Measurements from ENCODE around the gene ATXN7L1.
"Not testable (repeated sequence)": the region's sequence is repeated elsewhere in the genome, so short reads cannot be mapped to it uniquely, and the experiment has no call there.

The ATXN7L1 gene

GRCh38 chr7:105853931-105854419, 22.4 kb downstream of the ATXN7L1 start:
- no peak for FAIRE-seq
- TF ChIP-seq TAF1 (IDR thresholded peaks at IDR 0.05; ENCODE audit: borderline replicate concordance, low read depth, low read length) (no peak), POLR2A (IDR thresholded peaks at IDR 0.05; ENCODE audit: low read depth, low read length) (no peak), POLR2AphosphoS5 (IDR thresholded peaks at IDR 0.05; ENCODE audit: low read depth, low read length) (no peak)
- DNase-seq (ENCODE audit: insufficient read length): no peak

DNA sequence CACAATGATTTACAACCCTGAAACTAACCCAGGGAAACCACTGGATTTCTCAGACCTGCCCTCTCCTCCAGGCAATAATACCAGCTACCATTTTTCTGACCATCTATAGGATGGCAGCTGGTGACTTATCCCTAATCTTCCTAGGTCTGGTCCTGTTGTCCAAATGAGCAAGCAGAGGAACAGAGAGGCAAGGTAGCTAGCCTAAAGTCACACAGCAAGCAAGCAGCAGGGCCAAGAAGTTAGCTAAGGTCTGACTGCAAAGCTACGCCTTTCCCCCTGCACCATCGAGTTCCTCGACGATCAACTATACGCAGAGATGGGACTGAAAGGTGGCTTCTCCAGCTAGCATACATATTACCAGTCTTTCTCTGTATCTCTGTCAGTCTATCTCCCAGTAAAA, 25.3 kb downstream of the ATXN7L1 start:
- no peak for TF ChIP-seq TAF1 (IDR thresholded peaks at IDR 0.05; ENCODE audit: borderline replicate concordance, low read depth, low read length)
- no peak for DNase-seq (ENCODE audit: insufficient read length)
- no peak for FAIRE-seq

DNA sequence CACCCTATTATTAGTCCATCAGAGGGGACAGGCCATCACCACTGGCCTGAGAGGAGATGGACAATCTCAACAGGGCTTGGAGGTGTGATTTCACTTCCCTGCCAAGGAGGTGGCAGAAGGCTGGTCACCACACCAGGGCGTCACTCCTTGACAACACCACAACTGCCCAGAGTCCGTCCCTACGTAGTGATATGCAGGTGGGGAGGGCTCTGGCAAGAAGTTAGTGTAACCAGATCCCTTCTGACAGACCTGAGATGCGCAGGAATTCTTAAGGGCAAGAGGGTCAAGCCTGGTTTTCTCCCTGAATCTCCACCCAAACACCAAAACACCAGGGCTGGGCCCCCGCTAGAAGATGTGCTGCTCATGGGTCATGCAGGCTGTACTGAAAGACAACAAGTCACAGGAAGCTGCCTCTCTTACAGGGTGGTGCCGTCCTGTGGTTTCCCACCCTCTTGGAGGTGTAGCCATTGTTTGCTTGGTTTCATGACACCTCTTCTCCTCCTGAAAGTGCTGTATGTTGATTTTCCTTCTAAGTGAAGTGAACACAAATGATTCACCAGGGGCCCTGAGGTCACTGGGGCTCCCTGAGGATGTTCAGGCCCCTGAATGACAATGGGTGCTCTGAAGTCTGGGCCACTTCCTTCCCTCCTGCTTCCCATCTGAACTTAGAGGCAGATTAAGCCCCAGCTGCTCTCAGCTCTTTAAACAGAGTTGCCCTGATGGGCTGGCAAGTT, 27.1 kb downstream of the ATXN7L1 start:
- TF ChIP-seq POLR2AphosphoS5 (IDR thresholded peaks at IDR 0.05; ENCODE audit: low read depth, low read length): no peak
- no peak for TF ChIP-seq TAF1 (IDR thresholded peaks at IDR 0.05; ENCODE audit: borderline replicate concordance, low read depth, low read length)
- TF ChIP-seq POLR2A (IDR thresholded peaks at IDR 0.05; ENCODE audit: low read depth, low read length): no peak
- no peak for DNase-seq (ENCODE audit: insufficient read length)
- no peak for FAIRE-seq

DNA sequence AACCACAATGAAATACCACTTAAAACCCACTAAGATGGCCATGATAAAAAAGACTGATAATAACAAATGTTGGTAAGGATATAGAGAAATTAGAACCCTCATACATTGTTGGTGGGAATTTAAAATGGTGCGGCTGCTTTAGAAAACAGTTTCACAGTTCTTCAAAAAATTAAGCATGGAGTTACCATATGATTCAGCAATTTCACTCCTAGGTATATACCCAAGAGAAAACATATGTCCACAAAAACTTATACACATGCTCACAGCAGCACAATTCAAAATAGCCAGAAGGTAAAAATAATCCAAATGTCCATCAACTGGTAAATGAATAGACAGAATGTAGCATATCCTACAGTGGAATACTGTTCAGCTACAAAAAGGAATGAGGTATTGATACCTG, 30.0 kb downstream of the ATXN7L1 start:
- no peak for DNase-seq (ENCODE audit: insufficient read length)
- FAIRE-seq: no peak
- TF ChIP-seq POLR2AphosphoS5 (IDR thresholded peaks at IDR 0.05; ENCODE audit: low read depth, low read length) (no peak), TAF1 (IDR thresholded peaks at IDR 0.05; ENCODE audit: borderline replicate concordance, low read depth, low read length) (no peak), POLR2A (IDR thresholded peaks at IDR 0.05; ENCODE audit: low read depth, low read length) (no peak)

DNA sequence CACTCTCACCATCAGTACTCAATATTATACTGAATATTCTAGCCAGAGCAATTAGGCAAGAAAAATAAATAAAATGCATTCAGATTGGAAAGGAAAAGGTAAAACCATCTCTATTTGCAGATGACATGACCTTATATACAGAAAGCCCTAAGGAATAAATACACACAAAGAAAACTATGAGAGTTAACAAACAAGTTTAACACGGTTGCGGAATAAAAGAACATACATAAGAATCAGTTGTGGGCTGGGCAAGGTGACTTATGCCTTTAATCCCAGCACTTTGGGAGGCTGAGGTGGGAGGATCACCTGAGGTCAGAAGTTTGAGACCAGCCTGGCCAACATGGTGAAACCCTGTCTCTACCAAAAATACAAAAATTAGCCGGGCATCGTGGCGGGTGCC, 31.7 kb downstream of the ATXN7L1 start:
- not testable (repeated sequence) for FAIRE-seq; DNase-seq (ENCODE audit: insufficient read length)

DNA sequence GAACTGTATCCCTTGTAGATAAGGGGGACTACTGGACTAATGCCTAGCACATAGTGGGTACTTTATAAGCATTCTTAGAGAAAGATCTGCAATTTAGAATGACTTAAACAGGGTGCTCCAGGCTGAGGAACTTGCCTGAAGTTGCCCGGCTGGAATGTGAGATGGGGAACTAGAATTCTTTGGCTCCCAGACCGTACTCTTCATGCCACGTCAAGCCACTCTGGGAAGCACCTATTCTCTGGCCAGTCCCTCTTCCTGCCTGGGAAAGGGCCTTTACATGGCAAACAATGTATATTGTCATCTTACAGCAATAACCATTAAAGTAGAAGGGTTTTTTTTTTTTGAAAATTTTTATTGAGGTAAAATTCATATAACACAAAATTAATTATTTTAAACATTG, 34.5 kb downstream of the ATXN7L1 start:
- no peak for DNase-seq (ENCODE audit: insufficient read length)
- no peak for TF ChIP-seq POLR2AphosphoS5 (IDR thresholded peaks at IDR 0.05; ENCODE audit: low read depth, low read length)
- no peak for TF ChIP-seq POLR2A (IDR thresholded peaks at IDR 0.05; ENCODE audit: low read depth, low read length)
- no peak for TF ChIP-seq TAF1 (IDR thresholded peaks at IDR 0.05; ENCODE audit: borderline replicate concordance, low read depth, low read length)
- no peak for FAIRE-seq

- DNase-seq (ENCODE audit: insufficient read length) (no peak), FAIRE-seq (no peak)
- TF ChIP-seq POLR2AphosphoS5 (IDR thresholded peaks at IDR 0.05; ENCODE audit: low read depth, low read length) (no peak), TAF1 (IDR thresholded peaks at IDR 0.05; ENCODE audit: borderline replicate concordance, low read depth, low read length) (no peak), POLR2A (IDR thresholded peaks at IDR 0.05; ENCODE audit: low read depth, low read length) (no peak)
Measured at GRCh38 chr7:105840981-105841749, 35.2 kb downstream of the ATXN7L1 start.

DNA sequence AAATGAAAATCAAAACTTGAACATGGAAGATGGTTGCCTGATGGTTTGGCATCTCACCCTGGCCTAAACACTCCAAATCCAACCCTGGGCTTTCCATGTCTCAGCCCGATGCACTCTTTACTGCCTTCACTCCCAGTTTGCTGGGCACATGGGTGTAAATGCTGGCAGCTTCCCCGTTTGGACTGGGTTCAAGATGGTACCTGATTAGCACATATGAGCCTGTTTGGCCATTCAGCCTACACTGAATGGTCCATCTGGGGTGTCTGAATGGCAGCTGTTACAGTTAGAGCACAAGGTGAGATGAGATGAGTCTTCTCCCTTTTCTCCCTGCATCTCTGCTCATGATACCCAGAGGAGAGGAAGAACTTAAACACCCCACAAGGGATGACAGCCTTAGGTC, 37.1 kb downstream of the ATXN7L1 start:
- DNase-seq (ENCODE audit: insufficient read length) (no peak), FAIRE-seq (no peak)
- TF ChIP-seq POLR2A (IDR thresholded peaks at IDR 0.05; ENCODE audit: low read depth, low read length): no peak
- no peak for TF ChIP-seq POLR2AphosphoS5 (IDR thresholded peaks at IDR 0.05; ENCODE audit: low read depth, low read length)
- no peak for TF ChIP-seq TAF1 (IDR thresholded peaks at IDR 0.05; ENCODE audit: borderline replicate concordance, low read depth, low read length)

DNA sequence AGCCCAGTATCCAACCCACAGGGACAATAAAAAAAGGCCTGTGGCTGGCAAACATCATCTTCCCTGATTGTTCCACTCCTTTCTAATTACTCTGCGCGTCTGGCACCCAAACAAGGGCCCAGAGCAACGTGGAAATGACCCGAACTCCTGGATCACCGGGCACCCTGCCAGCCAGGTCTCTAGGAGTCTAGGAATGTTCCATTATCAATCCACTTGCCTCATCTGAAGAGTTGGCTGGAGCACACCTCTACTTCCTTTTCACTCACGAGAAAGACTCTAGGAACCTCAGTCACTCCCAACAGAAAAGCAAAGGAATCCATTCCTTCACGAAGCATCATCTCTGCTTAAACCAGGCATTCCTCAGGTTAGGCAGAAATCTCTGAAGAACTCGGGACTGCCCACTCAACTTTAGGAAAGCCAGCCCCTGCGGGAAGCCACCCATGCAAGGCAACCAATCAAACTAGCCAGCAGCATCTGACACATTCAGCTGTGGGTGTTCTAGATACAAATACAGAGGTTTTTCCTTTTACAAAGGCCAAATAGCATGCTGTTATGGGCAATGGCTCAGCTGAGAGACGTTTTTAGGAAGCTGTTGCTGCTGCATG, 37.7 kb downstream of the ATXN7L1 start:
- FAIRE-seq (no peak), DNase-seq (ENCODE audit: insufficient read length) (no peak)
- TF ChIP-seq POLR2AphosphoS5 (IDR thresholded peaks at IDR 0.05; ENCODE audit: low read depth, low read length) (no peak), TAF1 (IDR thresholded peaks at IDR 0.05; ENCODE audit: borderline replicate concordance, low read depth, low read length) (no peak), POLR2A (IDR thresholded peaks at IDR 0.05; ENCODE audit: low read depth, low read length) (no peak)

GRCh38 chr7:105837765-105838626, 38.4 kb downstream of the ATXN7L1 start:
- FAIRE-seq (no peak), DNase-seq (ENCODE audit: insufficient read length) (no peak)
- no peak for TF ChIP-seq TAF1 (IDR thresholded peaks at IDR 0.05; ENCODE audit: borderline replicate concordance, low read depth, low read length)
- TF ChIP-seq POLR2AphosphoS5 (IDR thresholded peaks at IDR 0.05; ENCODE audit: low read depth, low read length): no peak
- no peak for TF ChIP-seq POLR2A (IDR thresholded peaks at IDR 0.05; ENCODE audit: low read depth, low read length)

DNA sequence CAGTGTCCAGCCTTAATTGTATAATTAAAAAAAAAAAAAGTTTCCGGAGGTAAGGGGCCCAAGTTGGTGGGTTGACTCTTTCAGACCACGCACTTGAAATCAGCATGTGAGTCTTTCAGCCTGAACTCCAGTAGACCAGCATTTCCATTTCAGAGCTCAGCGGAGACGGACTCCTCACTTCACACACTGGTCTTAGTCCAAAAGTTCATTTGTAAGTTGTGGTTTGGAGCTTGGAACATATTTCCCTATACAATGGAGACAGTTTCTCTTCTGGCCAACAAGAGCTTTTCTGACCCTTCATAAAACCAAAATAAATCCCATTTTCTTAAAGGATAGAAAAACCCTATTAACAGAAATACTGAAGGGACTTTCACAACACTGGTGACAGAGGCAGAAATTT, 41.0 kb downstream of the ATXN7L1 start:
- TF ChIP-seq POLR2A (IDR thresholded peaks at IDR 0.05; ENCODE audit: low read depth, low read length) (no peak), POLR2AphosphoS5 (IDR thresholded peaks at IDR 0.05; ENCODE audit: low read depth, low read length) (no peak), TAF1 (IDR thresholded peaks at IDR 0.05; ENCODE audit: borderline replicate concordance, low read depth, low read length) (no peak)
- no peak for FAIRE-seq
- no peak for DNase-seq (ENCODE audit: insufficient read length)
